Neural progenitor cell (in vitro differentiated cells): ENCODE data around the gene UBB.
"Not testable (repeated sequence)": the region's sequence is repeated elsewhere in the genome, so short reads cannot be mapped to it uniquely, and the experiment has no call there.

Experiments used
- CTCF ChIP-seq: fragments of 200-600 bp; sonication (generic); IDR thresholded peaks from 2 replicates; pipeline ENCODE4 v1.5.1; 2017; ENCODE audit warnings: antibody characterized with exemption, mild to moderate bottlenecking
- EZH2 ChIP-seq: fragments of 200-600 bp; sonication (generic); IDR thresholded peaks from 2 replicates; pipeline ENCODE4 v1.6.1; 2017; ENCODE audit warnings: antibody characterized with exemption, mild to moderate bottlenecking, moderate library complexity

GRCh38 chr17:16396693-16397092, 15.8 kb downstream of the UBB start:
- not testable (repeated sequence) for TF ChIP-seq EZH2, CTCF
